Non-pigmented ciliary epithelial cell (primary cell): ENCODE data around the gene TULP3.

ENCODE experiments used
- DNase-seq: peaks from one replicate; pipeline ENCODE4 v3.0.0-alpha.2; 2010; ENCODE audit warnings: low read depth

Gene TULP3

DNA sequence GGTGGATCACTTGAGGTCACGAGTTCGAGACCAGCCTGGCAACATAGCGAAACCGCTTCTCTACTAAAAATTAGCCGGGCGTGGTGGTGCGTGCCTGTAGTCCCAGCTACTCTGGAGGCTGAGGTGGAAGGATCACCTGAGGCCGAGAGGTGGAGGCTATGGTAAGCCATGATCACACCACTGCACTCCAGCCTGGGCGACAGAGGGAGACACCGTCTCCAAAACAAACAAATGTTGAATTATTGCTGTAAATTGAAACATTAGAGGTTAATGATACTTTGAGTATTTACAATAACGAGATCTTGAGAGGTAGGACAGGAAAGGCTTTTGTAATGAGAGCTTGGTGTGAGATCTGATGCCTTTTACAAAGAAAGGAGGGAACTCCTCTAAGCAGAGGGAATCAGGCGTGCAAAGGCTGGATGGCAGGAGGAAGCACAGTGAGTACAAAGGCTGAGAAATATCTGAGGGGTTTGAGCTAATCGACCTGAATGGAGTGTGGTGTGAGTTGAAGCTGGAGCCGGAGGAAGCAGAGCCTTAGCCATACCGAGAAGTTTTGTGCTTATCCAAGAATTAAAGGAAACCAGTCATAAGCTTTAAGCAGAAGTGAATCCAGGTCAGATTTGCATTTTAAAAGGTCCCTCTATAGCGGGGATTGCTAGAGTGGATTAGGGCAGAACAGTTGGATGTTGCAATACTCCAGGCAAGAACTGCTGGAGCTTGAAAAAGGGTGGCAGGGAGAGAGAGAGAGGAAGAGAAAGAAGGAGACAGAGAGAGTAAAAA lies 12.5 kb upstream of the TULP3 start:
- DNase-seq: no peak

DNA sequence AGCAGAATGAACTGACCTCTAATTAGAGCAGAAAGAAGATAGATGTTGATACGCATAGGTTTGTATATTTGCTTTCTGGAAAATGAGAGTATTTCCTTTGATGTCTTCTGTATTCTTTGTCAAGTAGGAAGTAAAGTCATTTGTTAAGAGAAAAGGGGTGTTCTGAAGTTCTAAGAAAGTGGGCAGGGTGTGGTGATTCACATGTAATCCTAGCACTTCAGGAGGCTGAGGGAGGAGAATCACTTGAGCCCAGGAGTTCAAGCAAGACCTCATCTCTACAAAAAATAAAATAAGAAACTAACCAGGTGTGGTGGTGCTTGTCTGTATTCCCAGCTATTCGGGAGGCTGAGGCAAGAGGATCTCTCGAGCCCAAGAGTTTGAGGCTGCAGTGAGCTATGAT lies 10.8 kb upstream of the TULP3 start:
- no peak for DNase-seq

DNA sequence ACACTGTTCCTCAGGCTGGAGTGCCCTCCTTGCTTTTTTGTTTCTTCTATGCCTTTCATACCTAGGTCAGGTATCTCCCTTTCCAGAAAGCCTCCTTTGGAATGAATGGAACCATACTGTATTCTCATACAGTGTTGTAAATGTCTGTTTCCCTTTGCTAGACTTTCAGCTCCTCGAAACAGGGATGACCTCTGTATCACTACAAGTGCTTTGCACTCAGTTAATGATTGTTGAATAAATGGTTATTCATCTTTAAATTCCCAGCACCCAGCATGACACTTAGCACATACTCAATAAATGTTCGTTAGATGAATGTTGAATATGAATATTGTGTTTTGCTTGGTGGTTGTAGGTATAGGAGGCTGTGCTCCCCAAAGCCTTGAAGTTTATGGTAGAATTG lies 5.9 kb upstream of the TULP3 start:
- DNase-seq: no peak

DNA sequence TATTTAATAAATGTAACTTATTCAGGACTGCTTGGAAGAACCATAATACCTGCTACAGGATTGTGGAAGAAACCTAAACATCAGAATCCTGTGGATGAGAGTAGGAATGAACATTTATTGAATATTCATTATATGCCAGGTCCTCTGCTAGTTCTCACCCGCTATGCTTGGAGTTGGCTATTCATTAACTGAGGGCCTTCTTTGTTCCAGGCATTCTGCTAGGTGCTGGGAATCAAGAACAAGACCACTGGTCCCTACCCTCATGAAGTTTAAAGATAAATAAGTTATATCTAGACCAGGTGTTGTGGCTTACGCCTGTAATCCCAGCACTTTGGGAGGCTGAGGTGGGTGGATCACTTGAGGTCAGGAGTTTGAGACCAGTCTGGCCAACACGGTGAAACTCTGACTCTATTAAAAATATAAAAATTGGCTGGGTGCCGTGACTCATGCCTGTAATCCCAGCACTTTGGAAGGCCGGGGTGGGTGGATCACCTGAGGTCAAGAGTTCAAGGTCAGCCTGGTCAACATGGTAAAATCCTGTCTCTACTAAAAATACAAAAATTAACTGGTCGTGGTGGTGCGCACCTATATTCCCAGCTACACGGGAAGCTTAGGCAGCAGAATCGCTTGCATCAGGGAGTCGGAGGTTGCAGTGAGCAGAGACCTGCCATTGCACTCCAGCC lies 3.8 kb upstream of the TULP3 start:
- no peak for DNase-seq

DNA sequence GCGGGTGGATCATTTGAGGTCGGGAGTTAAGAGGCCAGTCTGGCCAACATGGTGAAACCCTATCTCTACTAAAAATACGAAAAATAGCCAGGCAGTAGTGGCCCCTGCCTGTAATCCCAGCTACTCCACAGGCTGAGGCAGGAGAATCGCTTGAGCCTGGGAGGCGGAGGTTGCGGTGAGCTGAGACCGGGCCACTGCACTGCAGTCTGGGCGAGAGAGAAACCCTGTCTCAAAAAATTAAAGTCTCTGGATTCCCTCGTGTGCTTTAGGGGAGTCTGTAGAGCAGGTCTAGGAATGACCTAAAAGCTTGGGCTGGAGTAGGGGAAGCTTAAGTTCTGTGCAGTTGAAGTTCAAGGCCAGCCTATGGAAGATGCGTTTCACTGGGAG lies 697 bp upstream of the TULP3 start:
- DNase-seq: no peak

DNA sequence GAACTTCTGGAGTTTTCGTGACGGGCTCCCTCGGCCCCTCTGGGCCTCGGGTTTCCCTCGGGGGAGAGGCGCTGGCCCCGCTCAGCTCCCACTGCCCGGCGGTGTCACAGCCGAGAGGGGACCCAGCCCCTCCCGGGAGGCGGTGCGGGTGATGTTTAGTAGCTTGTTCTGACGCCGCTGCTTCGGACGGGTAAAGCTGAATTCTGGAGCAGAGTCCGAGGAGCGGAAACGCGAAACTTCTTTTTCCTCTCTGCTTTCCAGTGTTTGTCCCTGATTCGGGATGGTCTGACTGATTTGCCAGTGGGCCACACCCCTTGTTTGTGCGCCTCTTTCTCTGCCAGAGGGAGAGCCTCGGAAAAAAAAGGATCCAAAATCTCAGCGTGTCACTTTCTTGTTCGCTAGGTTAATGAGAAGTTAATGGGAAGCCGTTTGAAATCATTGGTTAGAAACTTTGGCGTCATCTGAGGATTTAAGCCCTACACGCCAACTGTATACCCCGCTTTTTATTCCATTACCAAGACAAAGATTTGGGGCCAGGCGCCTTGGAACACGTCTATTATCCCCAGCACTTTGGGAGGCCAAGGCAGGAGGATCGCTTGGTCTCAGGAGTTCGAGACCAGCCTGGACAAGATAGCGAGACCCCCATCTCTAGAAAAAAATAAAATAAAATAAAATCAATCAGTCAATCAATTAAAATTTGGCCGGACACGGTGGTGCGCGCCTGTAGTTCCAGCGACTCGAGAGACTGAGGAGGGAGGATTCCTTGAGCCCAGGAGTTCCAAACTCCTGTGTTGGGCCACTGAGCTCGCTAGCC lies 756 bp downstream of the TULP3 start:
- DNase-seq: no peak

DNA sequence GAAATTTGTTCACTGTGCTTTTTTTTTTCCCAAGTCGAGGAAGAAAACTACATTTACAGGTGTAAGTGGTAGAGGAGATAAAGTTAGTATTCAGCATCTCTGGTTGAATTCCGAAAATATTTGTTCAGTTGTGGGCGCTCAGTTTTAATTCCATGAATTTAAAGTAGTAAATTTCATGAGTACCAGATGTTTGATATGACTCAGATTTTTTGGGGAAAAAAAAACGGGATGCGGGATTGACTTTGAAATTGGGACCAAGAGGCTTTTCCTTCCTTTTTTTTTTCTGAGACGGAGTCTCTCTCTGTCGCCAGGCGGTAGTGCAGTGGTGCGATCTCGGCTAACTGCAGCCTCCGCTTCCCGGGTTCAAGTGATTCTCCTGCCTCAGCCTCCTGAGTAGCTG lies 1.6 kb downstream of the TULP3 start:
- no peak for DNase-seq

DNA sequence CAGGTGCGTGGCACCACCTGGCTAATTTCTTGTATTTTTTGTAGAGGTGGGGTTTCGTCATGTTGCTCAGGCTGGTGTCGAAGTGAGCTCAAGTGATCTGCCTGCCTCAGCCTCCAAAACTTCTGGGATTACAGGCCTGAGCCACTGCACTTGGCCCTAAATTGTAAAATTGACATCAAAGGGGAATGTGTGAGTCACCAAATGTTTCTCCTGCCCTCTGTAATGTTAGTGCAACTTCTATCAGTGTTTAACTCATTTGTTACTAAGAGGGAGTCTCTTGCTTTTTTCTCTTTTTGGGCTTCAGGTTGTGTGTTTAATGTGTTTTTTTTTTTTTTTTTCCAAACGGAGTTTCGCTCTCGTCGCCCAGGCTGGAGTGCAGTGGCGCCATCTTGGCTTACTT lies 2.3 kb downstream of the TULP3 start:
- DNase-seq: peak; percentile 52

DNA sequence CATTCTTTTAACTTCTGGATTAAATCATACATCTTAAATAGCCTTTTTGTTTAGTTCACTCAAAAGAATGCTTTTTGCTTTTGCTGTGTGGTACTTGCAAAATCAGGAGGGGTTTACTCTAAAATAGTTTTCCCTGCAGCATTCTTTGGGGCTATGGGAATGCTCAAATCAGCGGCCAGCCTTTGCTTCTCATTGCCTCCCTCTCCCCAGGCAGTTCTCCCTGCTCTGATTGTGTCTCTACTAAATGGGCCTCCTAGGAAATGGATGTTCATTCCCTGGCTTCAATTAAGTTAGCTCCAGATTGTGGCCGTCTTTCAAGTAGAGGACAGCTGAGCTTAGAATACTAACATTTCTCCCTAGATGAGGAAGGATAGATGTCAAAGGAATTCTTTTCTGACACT lies 4.4 kb downstream of the TULP3 start:
- no peak for DNase-seq

DNA sequence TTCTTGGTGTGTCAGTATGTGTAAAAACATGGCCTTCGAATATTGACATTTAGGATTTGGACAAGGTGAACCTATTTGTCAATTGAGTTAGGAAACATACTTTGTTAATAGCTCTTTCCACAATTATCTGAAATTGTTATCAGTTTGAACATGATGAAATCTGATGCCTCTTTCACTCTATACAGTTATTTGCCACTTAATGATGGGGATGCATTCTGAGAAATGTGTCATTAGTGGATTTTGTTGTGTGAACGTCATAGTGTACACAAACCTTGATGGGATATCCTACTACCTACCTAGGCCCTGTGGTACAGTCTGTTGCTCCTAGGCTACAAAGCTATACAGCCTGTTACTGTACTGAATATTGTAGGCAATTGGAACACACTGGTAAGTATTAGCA lies 4.8 kb downstream of the TULP3 start:
- DNase-seq: no peak

DNA sequence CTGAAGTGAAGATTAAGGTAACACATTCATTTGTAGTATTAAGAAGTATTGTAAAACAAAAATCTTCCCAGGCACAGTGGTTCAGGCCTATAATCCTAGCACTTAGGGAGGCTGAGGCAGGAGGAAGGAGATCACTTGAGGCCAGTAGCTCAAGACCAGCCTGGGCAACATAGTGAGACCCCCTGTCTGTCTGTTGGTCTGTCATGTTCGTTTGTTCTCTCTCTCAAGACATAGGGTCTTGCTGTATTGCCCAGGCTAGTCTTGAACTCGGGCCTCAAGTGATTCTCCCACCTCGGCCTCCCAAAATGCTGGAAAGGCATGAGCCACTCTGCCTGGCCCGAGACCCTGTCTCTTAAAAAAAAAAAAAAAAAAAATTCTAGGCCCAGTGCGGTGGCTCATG lies 6.7 kb downstream of the TULP3 start:
- no peak for DNase-seq

DNA sequence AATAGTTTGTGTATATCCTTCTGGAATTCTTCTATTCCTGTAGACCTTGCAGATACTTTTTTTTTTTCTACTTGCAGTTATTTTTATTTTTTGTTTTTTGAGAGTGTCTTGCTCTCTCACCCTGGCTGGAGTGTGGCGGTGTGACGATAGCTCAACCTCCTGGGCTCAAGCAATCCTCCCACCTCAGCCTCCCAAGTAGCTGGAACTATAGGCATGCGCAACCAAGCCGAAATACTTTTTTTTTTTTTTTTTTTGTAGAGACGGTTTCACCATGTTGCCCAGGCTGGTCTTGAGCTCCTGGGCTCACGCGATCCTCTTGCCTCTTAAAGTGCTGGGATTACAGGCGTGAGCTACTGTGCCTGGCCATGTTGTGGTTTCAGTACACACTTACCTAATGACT lies 10.0 kb downstream of the TULP3 start:
- DNase-seq: no peak

DNA sequence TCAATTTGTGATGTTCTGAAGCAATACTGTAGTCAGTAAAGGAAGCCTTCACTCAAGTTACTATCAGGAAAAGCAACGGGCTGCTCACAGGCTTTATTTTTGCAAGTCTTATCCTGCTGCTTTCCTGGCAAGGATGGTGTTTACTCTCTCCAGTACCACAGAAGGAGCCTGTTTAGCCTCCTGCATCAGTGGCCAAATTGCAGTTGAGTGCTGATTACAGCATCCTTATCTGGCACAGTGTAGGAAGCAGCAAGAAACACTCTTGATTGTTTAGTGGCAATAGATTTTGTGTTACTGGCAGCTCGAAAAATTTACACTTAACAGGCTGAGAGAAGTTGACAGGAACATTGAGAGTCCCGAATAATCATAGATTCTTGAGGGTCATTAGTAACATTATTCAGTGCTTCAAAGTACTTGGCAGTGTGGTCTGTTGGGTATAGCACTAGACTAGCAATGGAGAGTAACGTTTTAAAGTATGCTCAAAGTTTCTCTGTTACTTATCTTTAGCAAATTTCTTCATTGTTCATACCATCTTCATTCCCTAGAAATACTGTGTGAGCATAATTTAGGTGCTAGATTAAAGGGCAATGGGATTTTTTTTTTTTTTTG lies 11.7 kb downstream of the TULP3 start:
- DNase-seq: no peak

DNA sequence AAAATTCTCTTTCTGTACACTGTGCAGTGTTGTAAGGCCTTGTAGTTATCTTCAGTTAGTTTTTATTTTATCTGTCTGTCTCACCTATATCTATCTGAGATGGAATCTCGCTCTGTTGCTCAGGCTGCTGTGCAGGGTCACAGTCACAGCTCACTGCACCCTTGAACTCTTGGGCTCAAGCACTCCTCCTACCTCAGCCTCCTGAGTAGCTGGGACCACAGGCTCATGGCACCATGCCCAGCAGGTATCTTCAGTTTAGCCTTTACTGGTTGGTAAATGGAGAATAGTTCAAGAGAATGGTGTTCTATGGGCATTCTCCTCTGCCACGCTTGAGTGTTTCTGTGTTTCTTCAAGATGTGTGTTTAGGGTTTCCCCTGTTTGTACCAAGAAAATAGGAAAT lies 13.6 kb downstream of the TULP3 start:
- DNase-seq: no peak

DNA sequence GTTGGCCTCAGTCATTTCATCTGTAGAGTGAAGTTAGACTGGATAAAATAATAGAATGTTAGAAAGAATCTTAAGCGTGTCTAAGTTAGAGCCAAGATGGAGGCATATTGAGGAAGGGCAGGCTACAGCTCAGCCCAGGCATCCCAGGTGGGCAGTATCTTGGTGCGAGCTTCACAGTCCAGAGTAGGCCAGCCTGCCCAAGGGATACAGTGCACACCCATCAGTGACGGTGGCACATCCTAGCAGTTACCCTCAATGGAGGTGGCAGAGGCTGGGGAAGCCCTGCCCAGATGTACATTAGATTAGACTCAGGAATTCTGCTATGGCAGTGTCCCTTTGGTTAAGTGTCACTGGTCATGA lies 21.5 kb downstream of the TULP3 start:
- no peak for DNase-seq

DNA sequence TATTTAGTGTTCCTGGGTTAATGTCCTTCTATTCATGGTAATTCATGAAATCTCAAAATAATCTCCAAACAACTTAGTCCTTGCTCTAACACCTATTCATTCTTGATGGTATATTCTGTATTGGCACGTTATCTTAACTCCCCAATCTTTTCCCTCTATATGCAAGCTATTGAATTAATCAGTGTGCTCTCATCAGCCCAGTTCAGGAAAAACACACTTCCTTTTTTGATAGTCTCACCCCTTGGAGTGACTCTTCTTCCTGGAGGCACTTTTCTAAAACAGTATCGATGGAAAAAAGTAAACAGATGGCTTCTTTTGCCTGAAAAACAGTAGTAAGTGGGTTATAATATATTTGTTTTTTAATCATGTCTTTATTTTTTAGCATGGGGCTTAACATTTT lies 28.6 kb downstream of the TULP3 start:
- no peak for DNase-seq

DNA sequence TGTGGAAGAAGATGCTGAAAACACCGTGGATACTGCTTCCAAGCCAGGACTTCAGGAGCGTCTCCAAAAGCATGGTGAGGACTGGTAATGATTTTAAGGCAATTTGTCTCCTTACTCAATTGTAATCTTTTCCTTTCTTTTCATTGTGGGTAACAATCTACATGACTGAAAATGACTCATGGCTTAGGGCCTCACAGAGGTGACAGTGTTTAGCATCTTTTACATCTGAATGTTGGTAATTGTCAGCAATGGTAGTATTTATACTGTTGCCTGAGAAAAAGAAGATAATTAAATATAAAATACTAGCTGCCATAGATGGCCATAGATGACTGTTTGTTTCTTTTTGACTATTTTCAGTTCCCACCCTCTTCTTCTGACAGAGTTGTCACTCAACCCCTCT lies 31.6 kb downstream of the TULP3 start:
- no peak for DNase-seq

DNA sequence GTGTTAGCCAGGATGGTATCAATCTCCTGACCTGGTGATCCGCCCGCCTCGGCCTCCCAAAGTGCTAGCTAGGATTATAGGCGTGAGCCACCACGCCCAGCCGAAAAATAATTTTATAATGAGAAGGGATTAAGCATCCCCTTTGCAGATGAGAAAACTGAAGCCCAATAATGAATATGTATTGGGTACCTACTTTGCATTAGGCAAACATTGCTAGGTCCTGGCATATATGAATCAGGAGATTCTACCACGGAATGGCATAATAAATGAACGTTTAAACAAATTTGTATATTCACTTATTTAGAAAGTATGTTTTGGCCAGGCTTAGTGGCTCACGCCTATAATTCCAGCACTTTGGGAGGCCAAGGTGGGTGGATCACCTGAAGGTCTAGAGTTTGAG lies 32.4 kb downstream of the TULP3 start:
- no peak for DNase-seq

DNA sequence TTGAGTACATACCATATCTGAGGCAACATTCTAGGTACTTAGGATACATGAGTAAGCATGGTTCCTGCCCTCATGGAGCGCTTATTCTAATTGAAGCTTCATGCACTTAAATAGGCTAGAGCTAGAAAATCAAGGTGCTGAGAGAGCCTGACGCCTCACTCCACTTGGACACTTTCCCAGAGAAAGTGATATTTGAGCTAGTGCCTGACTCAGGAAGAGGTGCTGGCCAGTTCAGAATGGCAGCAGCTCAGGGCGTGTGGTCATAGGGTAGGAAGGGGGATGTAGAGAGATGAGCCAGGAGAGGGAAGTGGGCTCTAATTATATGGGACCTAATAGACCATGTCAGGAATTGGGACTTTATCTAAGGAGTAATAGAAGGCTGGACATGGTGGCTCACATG lies 33.3 kb downstream of the TULP3 start:
- no peak for DNase-seq

DNA sequence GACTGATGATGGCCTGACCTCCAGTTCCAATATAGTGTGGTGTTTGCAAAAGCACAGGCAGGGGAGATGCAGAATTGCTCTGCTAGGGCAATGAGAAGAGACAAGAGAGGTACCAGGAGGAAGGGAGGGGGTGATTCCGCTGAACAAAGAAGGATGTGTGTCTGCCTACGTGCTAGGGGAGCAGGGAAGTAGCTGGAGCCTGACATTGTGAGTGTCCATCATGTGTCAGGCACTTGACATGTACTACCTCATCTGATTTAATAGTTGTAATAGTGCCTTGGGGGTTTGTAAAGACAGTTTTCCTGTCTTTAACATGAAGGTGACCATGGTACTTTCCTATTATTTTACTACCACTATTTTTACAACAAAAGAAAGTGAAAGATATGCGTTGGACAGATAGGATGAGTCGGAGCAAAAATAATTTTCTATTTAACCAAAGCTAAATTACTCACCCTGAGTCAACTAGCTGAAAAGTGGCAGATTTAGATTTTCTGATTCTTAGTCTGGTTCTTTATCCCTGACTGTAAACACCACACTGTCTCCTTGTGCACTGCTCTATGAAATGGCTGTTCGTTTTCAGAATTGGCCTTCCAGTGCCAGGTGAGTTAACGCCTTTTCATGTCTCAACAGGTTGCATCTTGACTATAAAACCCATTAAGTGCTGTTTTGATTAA lies 34.8 kb downstream of the TULP3 start:
- no peak for DNase-seq

DNA sequence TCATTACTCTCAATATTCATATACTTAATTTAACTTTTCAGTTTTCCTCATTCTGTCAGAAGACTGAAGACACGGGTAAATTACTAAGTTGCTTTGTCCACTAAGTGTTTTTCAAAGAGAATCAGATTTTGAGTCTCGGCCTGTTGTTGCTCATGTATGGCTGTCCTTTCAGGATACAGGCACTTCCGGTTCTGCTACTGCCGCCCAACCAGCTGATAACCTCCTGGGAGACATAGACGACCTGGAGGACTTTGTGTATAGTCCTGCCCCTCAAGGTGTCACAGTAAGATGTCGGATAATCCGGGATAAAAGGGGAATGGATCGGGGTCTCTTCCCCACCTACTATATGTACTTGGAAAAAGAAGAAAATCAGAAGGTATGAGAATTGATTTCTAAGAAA lies 40.2 kb downstream of the TULP3 start:
- DNase-seq: no peak

DNA sequence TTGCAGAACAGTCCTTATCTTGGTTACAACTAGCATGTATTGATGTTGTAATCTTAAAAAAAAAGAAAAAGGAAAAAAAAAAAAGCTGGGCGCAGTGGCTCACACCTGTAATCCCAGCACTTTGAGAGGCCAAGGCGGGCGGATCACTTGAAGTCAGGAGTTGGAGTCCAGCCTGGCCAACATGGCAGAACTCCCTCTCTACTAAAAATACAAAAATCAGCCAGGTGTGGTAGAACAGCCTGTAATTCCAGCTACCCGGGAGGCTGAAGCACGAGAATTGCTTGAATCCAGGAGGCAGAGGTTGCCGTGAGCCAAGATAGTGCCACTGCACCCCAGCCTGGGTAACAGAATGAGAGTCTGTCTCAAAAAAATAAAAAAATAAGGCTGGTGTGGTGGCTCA lies 42.9 kb downstream of the TULP3 start:
- no peak for DNase-seq
